OCI-LY1 (cell line): ENCODE results near the gene KLF1.

ENCODE experiments used
- H2AFZ ChIP-seq: fragments of 200-600 bp; sonication (generic), shearing (Covaris generic); 2 replicates; pipeline ENCODE4 v1.6.0; 2014; ENCODE audit warnings: antibody characterized with exemption, mild to moderate bottlenecking, low read length
- H3F3A ChIP-seq: fragments of 200-600 bp; sonication (generic), shearing (Covaris generic); 2 replicates; pipeline ENCODE4 v1.6.0; 2014; ENCODE audit warnings: mild to moderate bottlenecking, antibody characterized with exemption, low read length, moderate library complexity; ENCODE audit not compliant: insufficient read depth
- H3K27ac ChIP-seq: fragments of 200-600 bp; sonication (generic); 2 replicates; pipeline ENCODE4 v1.5.1; 2014; ENCODE audit warnings: low read length, mixed run types, mild to moderate bottlenecking, low read depth; ENCODE audit not compliant: poor library complexity, severe bottlenecking
- H3K27me3 ChIP-seq: fragments of 200-600 bp; sonication (generic); 2 replicates; pipeline ENCODE4 v1.6.0; 2014; ENCODE audit warnings: antibody characterized with exemption, mild to moderate bottlenecking, low read length, moderate library complexity; ENCODE audit not compliant: insufficient read depth
- H3K36me3 ChIP-seq: fragments of 200-600 bp; sonication (generic); 2 replicates; pipeline ENCODE4 v1.6.1; 2014; ENCODE audit warnings: mild to moderate bottlenecking, antibody characterized with exemption, low read length, moderate library complexity, mixed read lengths; ENCODE audit not compliant: insufficient read depth
- H3K4me1 ChIP-seq: fragments of 200-600 bp; sonication (generic); 2 replicates; pipeline ENCODE4 v1.5.1; 2014; ENCODE audit warnings: mild to moderate bottlenecking, low read length, moderate library complexity; ENCODE audit not compliant: insufficient read depth, severe bottlenecking
- H3K4me2 ChIP-seq: fragments of 200-600 bp; sonication (generic), shearing (Covaris generic); 2 replicates; pipeline ENCODE4 v1.6.1; 2014; ENCODE audit warnings: low read length
- H3K4me3 ChIP-seq: fragments of 200-600 bp; sonication (generic); 2 replicates; pipeline ENCODE4 v1.5.1; 2014; ENCODE audit warnings: low read length, low read depth, mild to moderate bottlenecking, mixed read lengths; ENCODE audit not compliant: poor library complexity, severe bottlenecking
- H3K79me2 ChIP-seq: fragments of 200-600 bp; shearing (Covaris generic); 2 replicates; pipeline ENCODE4 v1.6.1; 2016; ENCODE audit warnings: mixed run types, low read length, mixed read lengths; ENCODE audit not compliant: insufficient read depth
- H3K9ac ChIP-seq: fragments of 200-600 bp; sonication (generic), shearing (Covaris generic); 2 replicates; pipeline ENCODE4 v1.6.1; 2014; ENCODE audit warnings: mild to moderate bottlenecking, low read length, mixed read lengths
- H3K9me2 ChIP-seq: fragments of 200-600 bp; sonication (generic), shearing (Covaris generic); 2 replicates; pipeline ENCODE4 v1.6.1; 2014; ENCODE audit warnings: low read depth, mild to moderate bottlenecking, low read length, mixed read lengths
- H3K9me3 ChIP-seq: fragments of 200-600 bp; shearing (Covaris generic); 2 replicates; pipeline ENCODE4 v1.6.1; 2014; ENCODE audit warnings: low read length, mixed read lengths
- H4K20me1 ChIP-seq: fragments of 200-600 bp; sonication (generic), shearing (Covaris generic); 2 replicates; pipeline ENCODE4 v1.6.0; 2016; ENCODE audit warnings: mild to moderate bottlenecking, low read length; ENCODE audit not compliant: insufficient read depth
- CTCF ChIP-seq: fragments of 200-600 bp; sonication (generic), shearing (Covaris generic); IDR thresholded peaks from 2 replicates; pipeline ENCODE4 v1.5.1; 2017; ENCODE audit warnings: mild to moderate bottlenecking, antibody characterized with exemption, low read length, moderate library complexity, mixed read lengths
- EZH2 ChIP-seq: fragments of 200-600 bp; sonication (generic), shearing (Covaris generic); IDR thresholded peaks from 2 replicates; pipeline ENCODE4 v1.8.0; 2017; ENCODE audit warnings: borderline replicate concordance, mixed run types, mild to moderate bottlenecking, antibody characterized with exemption, low read length, moderate library complexity, mixed read lengths

KLF1 gene

GRCh38 chr19:12913011-12913561, 26.1 kb upstream of the KLF1 start:
- H3K9ac ChIP-seq = no peak overlapping the region
- no peak overlapping the region for H3K4me3 ChIP-seq
- H3K79me2 ChIP-seq = no peaks in the 10 kb centered on the region
- H2AFZ ChIP-seq = no peak overlapping the region
- H3K27ac ChIP-seq = no peak overlapping the region
- no peaks in the 10 kb centered on the region for H3K27me3 ChIP-seq
- no peaks in the 10 kb centered on the region for H3K36me3 ChIP-seq
- H3K9me3 ChIP-seq = no peaks in the 10 kb centered on the region
- TF ChIP-seq EZH2 (no peak), CTCF (no peak)
- no peaks in the 10 kb centered on the region for H3K9me2 ChIP-seq
- no peaks in the 10 kb centered on the region for H3F3A ChIP-seq
- peaks cover 18% of the 10 kb centered on the region for H3K4me1 ChIP-seq
- no peak overlapping the region for H3K4me2 ChIP-seq
- no peaks in the 10 kb centered on the region for H4K20me1 ChIP-seq

DNA sequence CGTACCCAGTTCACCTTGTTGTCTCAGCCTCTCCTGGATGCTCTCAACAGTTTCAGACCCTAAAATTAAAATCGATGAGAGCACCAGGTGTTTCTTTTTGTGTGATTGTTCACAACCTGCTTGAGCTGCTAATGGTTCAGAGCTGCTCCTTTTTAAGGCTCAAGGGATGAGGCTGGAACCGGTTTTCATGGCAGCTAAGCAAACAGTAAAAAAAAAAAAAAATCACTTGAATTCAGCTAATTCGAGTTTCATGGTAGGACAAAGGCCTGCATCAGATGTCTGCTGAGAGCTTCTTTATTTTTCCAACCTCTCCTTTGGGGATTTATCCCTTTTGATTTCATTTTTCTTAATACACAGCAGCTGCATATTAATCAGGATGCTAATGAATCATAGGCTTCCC, 25.6 kb upstream of the KLF1 start:
- Histone ChIP-seq H3K27ac (no peak overlapping the region), H3K4me2 (no peak overlapping the region), H3K9me3 (no peaks in the 10 kb centered on the region), H3K36me3 (no peaks in the 10 kb centered on the region), H3K4me3 (no peak overlapping the region), H2AFZ (no peak overlapping the region), H3K79me2 (no peaks in the 10 kb centered on the region), H3K9ac (no peak overlapping the region), H3F3A (no peaks in the 10 kb centered on the region), H3K27me3 (no peaks in the 10 kb centered on the region), H4K20me1 (no peaks in the 10 kb centered on the region), H3K4me1 (peaks cover 18% of the 10 kb centered on the region), H3K9me2 (no peaks in the 10 kb centered on the region)
- no peak for TF ChIP-seq EZH2
- TF ChIP-seq CTCF = no peak

DNA sequence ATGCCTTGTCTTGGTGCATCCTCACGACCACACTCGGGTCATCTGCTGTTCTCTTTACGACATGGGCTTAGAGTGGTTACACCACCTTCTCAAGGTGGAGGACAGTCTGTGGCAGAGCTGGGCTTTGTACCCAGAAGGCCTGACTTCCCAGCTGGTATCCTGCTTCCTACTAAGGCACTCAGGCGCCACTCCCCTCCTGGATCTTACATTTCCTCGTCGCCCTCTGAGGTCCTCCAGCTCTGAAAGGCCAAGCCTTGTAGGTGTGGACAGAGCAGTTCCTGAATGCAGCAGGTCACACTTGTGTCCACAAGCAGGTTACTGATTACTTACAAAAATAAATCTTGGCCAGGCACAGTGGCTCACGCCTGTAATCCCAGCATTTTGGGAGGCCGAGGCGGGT, 20.2 kb upstream of the KLF1 start:
- Histone ChIP-seq H3K27me3 (no peaks in the 10 kb centered on the region), H3K27ac (no peak overlapping the region), H3K9me3 (no peaks in the 10 kb centered on the region), H3K79me2 (no peaks in the 10 kb centered on the region), H3K4me3 (no peak overlapping the region), H3K36me3 (no peaks in the 10 kb centered on the region), H3K4me2 (no peak overlapping the region), H3K9ac (no peak overlapping the region), H3F3A (no peaks in the 10 kb centered on the region), H3K9me2 (no peaks in the 10 kb centered on the region), H4K20me1 (no peaks in the 10 kb centered on the region), H3K4me1 (no peaks in the 10 kb centered on the region), H2AFZ (no peak overlapping the region)
- no peak for TF ChIP-seq EZH2
- no peak for TF ChIP-seq CTCF
